D341Med (cell line): Measurements from ENCODE around the gene ASPG.

Experiments
- DNase-seq: peaks from one replicate; pipeline ENCODE4 v3.0.0; 2012; ENCODE audit warnings: low spot score

ASPG gene

DNA sequence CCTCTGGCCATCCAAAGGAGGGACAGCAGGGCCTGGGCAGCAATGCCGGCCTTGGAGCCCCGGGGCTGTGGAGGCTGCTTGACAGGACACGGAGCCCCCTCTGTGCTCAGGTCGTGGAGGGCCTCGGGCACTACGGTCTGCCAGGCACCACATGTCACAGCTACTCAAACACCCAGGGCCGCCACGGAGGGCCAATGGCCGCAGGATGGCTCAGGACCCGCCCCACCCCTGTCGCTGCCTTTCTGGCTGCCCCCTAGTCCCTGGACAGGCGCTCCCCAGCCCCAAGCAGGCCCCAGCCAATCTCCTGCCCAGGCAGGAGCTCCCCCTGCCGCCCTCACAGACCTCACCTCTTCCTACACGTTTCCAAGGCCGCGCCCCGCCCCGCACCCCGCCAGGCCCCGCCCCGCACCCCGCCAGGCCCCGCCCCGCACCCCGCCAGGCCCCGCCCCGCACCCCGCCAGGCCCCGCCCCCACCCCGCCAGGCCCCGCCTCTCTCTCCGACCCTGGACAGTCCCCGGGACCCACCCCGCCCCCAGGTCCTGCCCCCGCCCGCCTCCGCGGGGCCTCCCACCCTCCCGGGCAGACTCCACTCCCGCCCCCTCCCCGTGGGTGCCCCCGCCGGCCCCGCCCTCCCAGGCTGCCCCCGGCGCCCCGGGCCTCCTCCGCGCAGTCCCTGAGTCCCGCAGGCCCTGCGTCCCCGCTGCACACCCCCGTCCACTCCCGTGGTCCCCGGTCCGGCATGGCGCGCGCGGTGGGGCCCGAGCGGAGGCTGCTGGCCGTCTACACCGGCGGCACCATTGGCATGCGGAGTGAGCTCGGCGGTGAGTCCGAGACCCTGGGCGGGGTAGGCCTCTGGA, at the start of gene ASPG:
Gene ASPG, plus strand, starts transcription at position 669 of the 857 bp plus-strand sequence. Its CDS starts 71 bp downstream, at position 740.
- DNase-seq, result peak; percentile 33

GRCh38 chr14:104036212-104036611, 49.3 kb upstream of the ASPG start:
- DNase-seq, result peak; percentile 80

GRCh38 chr14:104037074-104037473, 48.4 kb upstream of the ASPG start:
- no peak for DNase-seq

- no peak for DNase-seq
These were observed 47.6 kb upstream of the ASPG start for GRCh38 chr14:104037903-104038302.

- no peak for DNase-seq
These were observed 46.3 kb upstream of the ASPG start for GRCh38 chr14:104039214-104039613.

DNA sequence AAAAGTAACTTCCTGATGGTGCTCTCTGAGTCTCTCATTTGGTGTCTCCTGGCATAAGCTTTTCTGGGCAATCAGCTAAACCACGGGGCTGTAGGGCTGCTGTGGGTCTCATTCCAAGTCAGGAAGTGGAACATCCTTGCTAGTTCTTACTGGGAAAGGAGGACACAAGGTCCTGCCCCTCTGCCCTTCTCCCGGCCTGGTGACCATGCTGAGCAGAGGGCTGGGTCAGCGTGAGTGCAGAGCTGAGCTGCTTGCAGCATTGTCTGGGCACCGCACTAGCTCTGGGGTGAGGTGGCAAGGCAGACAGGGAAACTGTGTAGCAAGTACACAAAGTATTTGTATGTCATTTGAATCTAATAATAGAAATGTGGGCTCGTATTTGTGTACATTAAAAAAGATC, 45.0 kb upstream of the ASPG start:
- DNase-seq, result no peak

DNA sequence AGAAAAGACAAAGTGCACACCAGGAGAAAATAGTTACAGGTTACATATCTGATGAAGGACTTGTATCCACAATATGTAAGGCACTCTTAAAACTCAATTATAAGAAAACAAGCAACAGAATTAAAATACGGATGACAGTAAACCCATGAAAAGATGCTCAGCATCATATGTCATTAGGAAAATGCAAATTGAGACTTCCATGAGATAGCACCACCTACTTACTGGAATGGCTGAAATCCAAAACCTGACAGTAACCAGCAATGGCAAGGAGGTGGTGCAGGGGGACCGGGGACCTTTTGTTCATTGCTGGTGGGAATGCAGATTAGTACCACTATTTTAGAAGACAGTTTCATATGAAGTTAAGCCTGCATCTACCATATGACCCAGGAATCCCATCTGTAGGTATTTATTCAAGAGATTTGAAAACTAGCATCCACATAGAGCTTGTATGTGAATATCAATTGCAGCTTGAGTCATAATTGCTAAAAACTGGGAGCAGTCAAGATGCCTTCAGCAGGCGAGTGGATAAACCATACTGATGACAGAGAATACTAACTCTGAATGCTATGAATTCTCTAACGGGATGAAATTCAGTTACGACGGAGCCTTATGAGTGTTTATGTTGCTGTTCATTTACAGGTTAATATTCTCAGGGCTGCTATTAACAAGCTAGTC, 43.9 kb upstream of the ASPG start:
- DNase-seq, result no peak

DNA sequence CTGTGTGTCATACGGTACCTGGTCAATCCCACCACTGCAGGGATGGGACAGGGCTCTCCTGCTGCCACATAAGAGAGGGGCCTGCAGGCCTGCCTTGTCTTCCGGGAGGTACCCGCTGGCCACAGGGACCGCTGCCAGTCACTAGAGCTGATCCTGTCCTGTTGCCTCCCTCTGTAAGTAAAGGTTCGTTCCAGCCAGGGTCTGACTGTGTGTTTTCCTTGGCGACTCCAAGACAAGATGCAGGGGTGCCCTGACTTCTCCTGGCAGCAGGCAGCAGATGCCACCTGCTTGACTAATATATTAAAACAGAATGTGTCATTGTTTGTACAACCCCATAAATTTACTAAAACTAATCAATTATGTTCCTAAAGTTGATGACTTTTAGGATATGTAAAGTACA, 41.5 kb upstream of the ASPG start:
- DNase-seq, result no peak

GRCh38 chr14:104047761-104048160, 37.7 kb upstream of the ASPG start:
- DNase-seq, result no peak

GRCh38 chr14:104048758-104049507, 36.6 kb upstream of the ASPG start:
- no peak for DNase-seq

- no peak for DNase-seq
These were observed 35.8 kb upstream of the ASPG start for GRCh38 chr14:104049576-104050240.

DNA sequence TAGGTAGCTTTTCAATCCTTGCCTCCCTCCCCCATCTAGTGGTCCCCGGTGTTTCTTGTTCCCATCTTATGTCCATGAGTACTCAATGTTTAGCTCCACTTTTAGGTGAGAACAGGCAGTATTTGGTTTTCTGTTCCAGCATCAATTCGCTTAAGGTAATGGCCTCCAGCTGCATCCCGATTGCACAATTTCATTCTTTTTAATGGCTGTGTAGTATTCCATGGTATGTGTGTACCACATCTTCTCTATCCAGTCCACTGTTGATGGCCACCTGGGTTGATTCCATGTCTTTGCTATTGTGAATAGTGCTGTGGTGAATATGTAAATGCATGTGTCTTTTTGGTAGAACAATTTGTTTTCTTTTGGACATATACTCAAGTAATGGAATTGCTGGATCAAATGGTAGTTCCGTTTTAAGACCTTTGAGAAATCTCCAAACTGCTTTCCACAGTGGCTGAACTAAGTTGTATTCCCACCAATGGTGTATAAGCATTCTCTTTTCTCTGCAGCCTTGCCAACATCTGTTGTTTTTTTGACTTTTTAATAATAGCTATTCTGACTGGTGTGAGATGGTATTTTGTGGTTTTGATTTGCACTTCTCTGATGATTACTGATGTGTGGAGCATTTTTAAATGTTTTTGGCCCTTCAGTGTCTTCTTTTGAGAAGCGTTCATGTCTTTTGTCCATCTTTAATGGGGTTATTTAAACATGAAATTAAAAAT, 34.2 kb upstream of the ASPG start:
- no peak for DNase-seq

GRCh38 chr14:104054222-104054905, 31.1 kb upstream of the ASPG start:
- DNase-seq, result no peak

DNA sequence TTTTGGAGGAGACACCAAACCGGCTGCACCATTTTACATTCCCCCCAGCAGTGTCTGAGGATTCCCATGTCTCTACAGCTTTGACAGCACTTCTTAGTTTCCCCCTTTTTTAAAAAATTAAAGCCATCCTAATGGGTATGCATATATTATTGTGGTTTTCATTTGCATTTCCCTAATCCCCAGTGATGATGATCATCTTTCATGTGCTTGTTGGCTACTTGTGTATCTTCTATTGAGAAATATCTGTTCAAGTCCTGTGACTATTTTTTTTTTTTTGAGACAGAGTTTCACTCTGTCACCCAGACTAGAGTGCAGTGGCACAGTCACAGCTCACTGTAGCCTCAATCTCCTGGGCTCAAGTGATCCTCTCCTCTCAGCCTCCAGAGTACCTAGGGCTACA, 23.2 kb upstream of the ASPG start:
- DNase-seq, result no peak

GRCh38 chr14:104064003-104064402, 21.5 kb upstream of the ASPG start:
- DNase-seq, result no peak

DNA sequence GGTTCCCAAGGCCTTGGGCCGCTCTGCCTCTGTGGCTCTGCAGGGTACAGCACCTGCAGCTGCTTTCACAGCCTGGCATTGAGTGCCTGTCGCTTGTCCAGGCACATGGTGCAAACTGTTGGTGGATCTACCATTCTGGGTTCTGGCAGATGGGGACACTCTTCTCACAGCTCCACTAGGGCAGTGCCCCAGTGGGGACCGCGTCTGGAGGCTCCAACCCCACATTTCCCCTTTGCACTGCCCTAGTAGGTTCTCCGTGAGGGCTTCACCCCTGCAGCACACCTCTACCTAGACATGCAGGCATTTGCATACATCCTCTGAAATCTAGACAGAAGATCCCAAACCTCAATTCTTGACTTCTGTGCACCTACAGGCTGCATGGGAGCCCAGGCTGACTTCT, 19.2 kb upstream of the ASPG start:
- DNase-seq, result no peak

DNA sequence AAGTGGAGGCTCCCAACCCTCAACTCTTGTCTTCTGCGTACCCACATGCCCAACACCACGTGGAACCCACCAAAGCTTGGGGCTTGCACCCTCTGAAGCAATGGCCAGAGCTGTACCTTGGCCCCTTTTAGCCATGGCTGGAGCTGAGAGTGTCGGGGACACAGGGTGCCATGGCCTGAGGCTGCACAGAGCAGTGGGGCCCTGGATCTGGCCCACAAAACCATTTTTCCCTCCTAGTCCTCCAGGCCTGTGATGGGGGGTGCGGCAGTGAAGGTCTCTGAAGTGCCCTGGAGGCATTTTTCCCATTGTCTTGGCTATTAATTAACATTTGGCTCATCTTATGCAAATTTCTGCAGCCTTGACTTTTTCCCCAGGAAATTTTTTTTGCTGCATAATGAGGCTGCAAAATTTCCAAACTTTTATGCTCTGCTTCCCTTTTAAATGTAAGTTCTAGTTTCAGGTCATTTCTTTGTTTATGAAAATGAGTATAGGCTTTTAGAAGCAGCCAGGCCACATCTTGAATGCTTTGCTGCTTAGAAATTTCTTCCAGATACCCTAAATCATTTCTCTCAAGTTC, 18.7 kb upstream of the ASPG start:
- DNase-seq, result no peak

- no peak for DNase-seq
These were observed 16.0 kb upstream of the ASPG start for GRCh38 chr14:104069541-104069940.

DNA sequence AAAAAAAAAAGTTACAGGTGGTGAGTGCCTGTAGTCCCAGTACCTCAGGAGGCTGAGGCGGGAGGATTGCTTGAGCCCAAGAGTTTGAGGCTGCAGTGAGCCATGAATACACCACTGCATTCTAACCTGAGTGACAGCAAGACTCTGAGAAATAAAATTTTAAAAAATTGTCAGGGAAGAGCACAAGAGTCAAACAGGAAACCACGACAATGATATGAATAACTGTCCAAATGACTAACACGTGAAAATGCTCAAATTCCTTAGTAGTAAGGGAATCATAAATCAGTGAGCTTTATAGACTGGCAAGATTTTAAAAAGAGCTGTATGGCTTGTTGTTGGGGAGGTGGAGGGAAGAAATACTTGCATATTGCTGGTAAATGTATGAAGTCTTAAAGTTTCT, 12.9 kb upstream of the ASPG start:
- no peak for DNase-seq

DNA sequence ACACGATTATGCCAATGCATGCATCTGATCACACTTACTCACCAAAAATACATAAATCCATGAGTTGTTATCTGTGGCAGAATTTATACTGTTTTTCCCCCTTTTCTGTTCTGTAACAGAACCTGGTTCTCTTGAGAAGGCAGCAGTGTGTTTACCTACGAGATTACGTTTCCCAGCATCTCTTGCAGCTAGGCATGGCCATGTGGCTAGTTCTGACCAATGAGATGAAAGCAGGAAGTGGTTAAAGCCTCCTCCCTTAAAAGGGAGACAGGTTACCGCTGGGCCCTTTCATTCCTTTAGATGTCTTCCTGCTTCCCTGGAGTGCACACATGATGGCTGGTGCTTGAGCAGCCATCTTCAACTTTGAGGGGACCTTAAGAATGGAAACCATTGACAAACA, 11.7 kb upstream of the ASPG start:
- DNase-seq, result no peak
